Muscle of arm (tissue), 12 donors: ENCODE measurements around the gene OR9G4. TPM values are rescaled to one million over a fixed set of nuclear protein-coding genes. Genes with fewer than 3 reads are reported as not detected.

Experiments used
- polyA plus RNA-seq, 12 donors: library from polyadenylated mRNA; unstranded; fragments of 120-200 nt; gene quantifications; one replicate each; pipeline ENCODE4 v1.2.1, GENCODE V29; 2013; ENCODE audit not compliant: insufficient read length in 12 of 12

The OR9G4 gene
- polyA plus RNA-seq, 12 donors = not detected

Other genes with a start within 250 kb of the OR9G4 start
- not detected for gene OR5M11, start 205.4 kb downstream of the OR9G4 start, polyA plus RNA-seq
- gene OR5M10, start 171.0 kb downstream of the OR9G4 start, polyA plus RNA-seq = not detected
- gene OR5M1, start 133.8 kb downstream of the OR9G4 start, polyA plus RNA-seq = not detected
- not detected for gene OR5AP2, start 106.3 kb downstream of the OR9G4 start, polyA plus RNA-seq
- gene OR5AR1, start 85.0 kb downstream of the OR9G4 start, polyA plus RNA-seq = not detected
- not detected for gene OR9G1, start 49.6 kb downstream of the OR9G4 start, polyA plus RNA-seq
- gene OR5AK2, start 240.2 kb upstream of the OR9G4 start, polyA plus RNA-seq = under 1 TPM in 4 of 12 donors, not detected in 8; 0.26 to 0.65 (median 0.33) TPM